Colonic mucosa (tissue), 4 donors: ENCODE measurements around the gene RIN3. TPM values are rescaled to one million over a fixed set of nuclear protein-coding genes. Genes with fewer than 3 reads are reported as not detected.
"Not testable (repeated sequence)": the region's sequence is repeated elsewhere in the genome, so short reads cannot be mapped to it uniquely, and the experiment has no call there.

Experiments used
- DNase-seq: peaks from one replicate; pipeline ENCODE4 v3.0.0-alpha.2; 2020
- H3K27ac ChIP-seq: fragments of 200-600 bp; one replicate; pipeline ENCODE4 v1.8.0; 2021
- H3K27me3 ChIP-seq: fragments of 200-600 bp; one replicate; pipeline ENCODE4 v1.8.0; 2021
- H3K36me3 ChIP-seq: fragments of 200-600 bp; one replicate; pipeline ENCODE4 v1.8.0; 2021
- H3K4me1 ChIP-seq: fragments of 200-600 bp; one replicate; pipeline ENCODE4 v1.8.0; 2021; ENCODE audit warnings: mild to moderate bottlenecking
- H3K4me3 ChIP-seq: fragments of 200-600 bp; one replicate; pipeline ENCODE4 v1.8.0; 2021
- H3K9ac ChIP-seq, 2 donors: one replicate each; pipeline ENCODE4 v1.7.0; 2013; ENCODE audit warnings: control low read depth in 2 of 2, low read depth in 2 of 2, low read length in 2 of 2
- H3K9me3 ChIP-seq: fragments of 200-600 bp; one replicate; pipeline ENCODE4 v1.8.0; 2021
- CTCF ChIP-seq: fragments of 200-600 bp; IDR thresholded peaks from one replicate; pipeline ENCODE4 v1.8.0; 2022; ENCODE audit warnings: antibody characterized with exemption, mild to moderate bottlenecking
- intact Hi-C: fragments of 100-400 bp; cut with DNase I; formaldehyde crosslinking; loops from one replicate; pipeline ENCODE4 v1.14.1; 2022
- total RNA-seq, 2 donors: library from RNA; stranded (reverse); fragmentation: NEBNext Ultra II Directional in 1 of 2; extraction: Animal tissue kit (Norgen Biotek cat#: 25700) in 1 of 2; gene quantifications; one replicate each; pipeline ENCODE4 v1.2.1, GENCODE V29; 2021
- donor health status: healthy.
- donor health status: DM: no; HTN: no; CAD: no.
- donor health status: DM: no; HTN: no; CAD: no.

RIN3 gene
- total RNA-seq, 2 donors from 2014 or later, result 18.4 to 23.2 TPM

GRCh38 chr14:92528486-92529100 is 15.0 kb downstream of the RIN3 start:
- H3K27me3 ChIP-seq, result no peaks in the 10 kb centered on the region
- intact Hi-C loops, result no loop called here
- no peaks in the 10 kb centered on the region for H3K9me3 ChIP-seq
- H3K4me1 ChIP-seq, result peaks cover 5% of the 10 kb centered on the region
- DNase-seq, result no peak
- H3K4me3 ChIP-seq, result no peak overlapping the region
- no peak overlapping the region for H3K9ac ChIP-seq
- H3K36me3 ChIP-seq, result no peaks in the 10 kb centered on the region
- TF ChIP-seq CTCF, result no peak
- no peak overlapping the region for H3K27ac ChIP-seq

GRCh38 chr14:92529903-92530302 is 16.3 kb downstream of the RIN3 start:
- no peak for TF ChIP-seq CTCF
- H3K9ac ChIP-seq, result no peak overlapping the region
- H3K4me3 ChIP-seq, result no peak overlapping the region
- DNase-seq, result no peak
- H3K27me3 ChIP-seq, result no peaks in the 10 kb centered on the region
- no peak overlapping the region for H3K27ac ChIP-seq
- intact Hi-C loops, result no loop called here
- no peaks in the 10 kb centered on the region for H3K36me3 ChIP-seq
- H3K4me1 ChIP-seq, result peaks cover 5% of the 10 kb centered on the region
- H3K9me3 ChIP-seq, result no peaks in the 10 kb centered on the region

GRCh38 chr14:92531106-92531873 is 17.7 kb downstream of the RIN3 start:
- Histone ChIP-seq H3K27me3 (no peaks in the 10 kb centered on the region), H3K36me3 (no peaks in the 10 kb centered on the region), H3K4me1 (peaks cover 5% of the 10 kb centered on the region), H3K9me3 (no peaks in the 10 kb centered on the region), H3K9ac (no peak overlapping the region), H3K4me3 (no peak overlapping the region), H3K27ac (no peak overlapping the region)
- DNase-seq, result no peak
- intact Hi-C loops, result no loop called here
- TF ChIP-seq CTCF, result no peak

GRCh38 chr14:92532490-92533163 is 19.0 kb downstream of the RIN3 start:
- Histone ChIP-seq H3K4me3 (no peak overlapping the region), H3K27me3 (no peaks in the 10 kb centered on the region), H3K4me1 (peaks cover 5% of the 10 kb centered on the region), H3K9me3 (no peaks in the 10 kb centered on the region), H3K36me3 (no peaks in the 10 kb centered on the region), H3K9ac (no peak overlapping the region), H3K27ac (no peak overlapping the region)
- TF ChIP-seq CTCF, result no peak
- intact Hi-C loops, result no loop called here
- peak; percentile 63 for DNase-seq

GRCh38 chr14:92534932-92535643 is 21.5 kb downstream of the RIN3 start:
- peak overlapping the region; percentile 57 for H3K27ac ChIP-seq
- intact Hi-C loops, result no loop called here
- no peak overlapping the region for H3K9ac ChIP-seq
- H3K9me3 ChIP-seq, result no peaks in the 10 kb centered on the region
- DNase-seq, result peak; percentile 67
- H3K36me3 ChIP-seq, result no peaks in the 10 kb centered on the region
- TF ChIP-seq CTCF, result no peak
- H3K27me3 ChIP-seq, result no peaks in the 10 kb centered on the region
- H3K4me3 ChIP-seq, result no peak overlapping the region
- peaks cover 18% of the 10 kb centered on the region for H3K4me1 ChIP-seq

- H3K27me3 ChIP-seq, H3K27ac ChIP-seq, H3K9me3 ChIP-seq, H3K36me3 ChIP-seq, intact Hi-C loops, H3K4me3 ChIP-seq, DNase-seq, H3K9ac ChIP-seq: not testable (repeated sequence)
- H3K4me1 ChIP-seq, result peaks cover 21% of the 10 kb centered on the region
These were observed 22.6 kb downstream of the RIN3 start for GRCh38 chr14:92536231-92536630.
